Measurements from ENCODE around the gene FAM229A.

- TF ChIP-seq, protein P1, sequence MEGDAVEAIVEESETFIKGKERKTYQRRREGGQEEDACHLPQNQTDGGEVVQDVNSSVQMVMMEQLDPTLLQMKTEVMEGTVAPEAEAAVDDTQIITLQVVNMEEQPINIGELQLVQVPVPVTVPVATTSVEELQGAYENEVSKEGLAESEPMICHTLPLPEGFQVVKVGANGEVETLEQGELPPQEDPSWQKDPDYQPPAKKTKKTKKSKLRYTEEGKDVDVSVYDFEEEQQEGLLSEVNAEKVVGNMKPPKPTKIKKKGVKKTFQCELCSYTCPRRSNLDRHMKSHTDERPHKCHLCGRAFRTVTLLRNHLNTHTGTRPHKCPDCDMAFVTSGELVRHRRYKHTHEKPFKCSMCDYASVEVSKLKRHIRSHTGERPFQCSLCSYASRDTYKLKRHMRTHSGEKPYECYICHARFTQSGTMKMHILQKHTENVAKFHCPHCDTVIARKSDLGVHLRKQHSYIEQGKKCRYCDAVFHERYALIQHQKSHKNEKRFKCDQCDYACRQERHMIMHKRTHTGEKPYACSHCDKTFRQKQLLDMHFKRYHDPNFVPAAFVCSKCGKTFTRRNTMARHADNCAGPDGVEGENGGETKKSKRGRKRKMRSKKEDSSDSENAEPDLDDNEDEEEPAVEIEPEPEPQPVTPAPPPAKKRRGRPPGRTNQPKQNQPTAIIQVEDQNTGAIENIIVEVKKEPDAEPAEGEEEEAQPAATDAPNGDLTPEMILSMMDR (IDR thresholded peaks at IDR 0.05) = no peak
- no peak for TF ChIP-seq CHD2 (IDR thresholded peaks at IDR 0.05; ENCODE audit: low read length, partially characterized antibody)
- no peak for TF ChIP-seq POLR2A (IDR thresholded peaks at IDR 0.05; ENCODE audit: low read length)
- TF ChIP-seq RFX5 (IDR thresholded peaks at IDR 0.05) = no peak
- no peak for TF ChIP-seq ELK1 (IDR thresholded peaks at IDR 0.05; ENCODE audit: low read depth, low read length)
- no peak for TF ChIP-seq CBX2 (IDR thresholded peaks at IDR 0.05; ENCODE audit: borderline replicate concordance, low read depth)
- TF ChIP-seq HMGXB4 (CRISPR knock-in tag; IDR thresholded peaks at IDR 0.05; ENCODE audit: borderline replicate concordance) = no peak
- TF ChIP-seq NR3C1 (IDR thresholded peaks at IDR 0.05) = no peak
- TF ChIP-seq SMC3 (IDR thresholded peaks at IDR 0.05) = no peak
Observed at GRCh38 chr1:32321712-32322291, 40.5 kb downstream of the FAM229A start.

All from A549 (cell line).